A549 (cell line): ENCODE measurements around the gene GNRH2.

ENCODE experiments used
- CHD4 ChIP-seq: fragments of 200-600 bp; sonication (generic); IDR thresholded peaks from 2 replicates; pipeline ENCODE4 v1.6.1; 2016; ENCODE audit warnings: antibody characterized with exemption, mild to moderate bottlenecking, borderline replicate concordance
- E2F6 ChIP-seq: IDR thresholded peaks from 2 replicates; pipeline ENCODE4 v1.6.1; 2012; ENCODE audit warnings: low read depth, borderline replicate concordance
- FOSB ChIP-seq: fragments of 250-450 bp; sonication (Bioruptor Pico); IDR thresholded peaks from 2 replicates; pipeline ENCODE4 v1.5.0; 2020; ENCODE audit warnings: mild to moderate bottlenecking, moderate library complexity
- HOXB13 ChIP-seq: fragments of 250-450 bp; sonication (Bioruptor Pico); IDR thresholded peaks from 2 replicates; pipeline ENCODE4 v1.5.0; 2020; ENCODE audit warnings: low read depth, mild to moderate bottlenecking, moderate library complexity
- NR3C1 ChIP-seq: fragments of >200 bp; sonication (Bioruptor Twin); formaldehyde crosslinking; IDR thresholded peaks from 3 replicates; pipeline ENCODE4 v1.6.1; 2017
- TFCP2L1 ChIP-seq: fragments of 250-450 bp; sonication (Bioruptor Pico); IDR thresholded peaks from 2 replicates; pipeline ENCODE4 v1.5.0; 2021; ENCODE audit warnings: mild to moderate bottlenecking

- TF ChIP-seq HOXB13 (CRISPR knock-in tag) (no peak), NR3C1 (no peak), CHD4 (no peak), E2F6 (no peak), FOSB (CRISPR knock-in tag) (no peak), TFCP2L1 (CRISPR knock-in tag) (no peak)
Observed at GRCh38 chr20:3013771-3014170, 29.7 kb upstream of the GNRH2 start.
